Activated naive CD4-positive, alpha-beta T cell treated with anti-CD3 and anti-CD28 coated beads for 36 hours (primary cell): Measurements from ENCODE around the gene MECR. TPM values are rescaled to one million over a fixed set of nuclear protein-coding genes. Genes with fewer than 3 reads are reported as not detected.

Source experiments
- CTCF ChIA-PET: fragments of 350-600 bp; sonication (Branson Sonifier 250); formaldehyde crosslinking; loops from one replicate; lab custom pipeline; 2021; ENCODE audit warnings: antibody characterized with exemption; lab: Charles Lee
- DNase-seq: peaks from one replicate; pipeline ENCODE4 v3.0.0-alpha.2; 2020
- H3K27ac Mint-ChIP-seq: one replicate; pipeline ENCODE4 v1.8.0; 2021; ENCODE audit warnings: mild to moderate bottlenecking, mixed read lengths
- H3K27me3 Mint-ChIP-seq: one replicate; pipeline ENCODE4 v1.8.0; 2021; ENCODE audit warnings: low read depth, mixed read lengths
- H3K36me3 Mint-ChIP-seq: one replicate; pipeline ENCODE4 v1.8.0; 2021; ENCODE audit warnings: low read depth, mixed read lengths
- H3K4me1 Mint-ChIP-seq: one replicate; pipeline ENCODE4 v1.8.0; 2021; ENCODE audit warnings: low read depth, mixed read lengths
- H3K4me3 Mint-ChIP-seq: one replicate; pipeline ENCODE4 v1.8.0; 2021; ENCODE audit warnings: mild to moderate bottlenecking, moderate library complexity, mixed read lengths
- H3K9me3 Mint-ChIP-seq: one replicate; pipeline ENCODE4 v1.8.0; 2021; ENCODE audit warnings: mixed read lengths
- intact Hi-C: fragments of 100-400 bp; cut with micrococcal nuclease; formaldehyde crosslinking; loops from one replicate; pipeline ENCODE4 v1.15.1; 2023
- total RNA-seq, 2 experiments: library from RNA; stranded (reverse); gene quantifications; one replicate each; pipeline ENCODE4 v1.2.3, GENCODE V29; 2021

Gene MECR
- total RNA-seq, 2 experiments from 2014 or later = 35.7 to 36.3 TPM

DNA sequence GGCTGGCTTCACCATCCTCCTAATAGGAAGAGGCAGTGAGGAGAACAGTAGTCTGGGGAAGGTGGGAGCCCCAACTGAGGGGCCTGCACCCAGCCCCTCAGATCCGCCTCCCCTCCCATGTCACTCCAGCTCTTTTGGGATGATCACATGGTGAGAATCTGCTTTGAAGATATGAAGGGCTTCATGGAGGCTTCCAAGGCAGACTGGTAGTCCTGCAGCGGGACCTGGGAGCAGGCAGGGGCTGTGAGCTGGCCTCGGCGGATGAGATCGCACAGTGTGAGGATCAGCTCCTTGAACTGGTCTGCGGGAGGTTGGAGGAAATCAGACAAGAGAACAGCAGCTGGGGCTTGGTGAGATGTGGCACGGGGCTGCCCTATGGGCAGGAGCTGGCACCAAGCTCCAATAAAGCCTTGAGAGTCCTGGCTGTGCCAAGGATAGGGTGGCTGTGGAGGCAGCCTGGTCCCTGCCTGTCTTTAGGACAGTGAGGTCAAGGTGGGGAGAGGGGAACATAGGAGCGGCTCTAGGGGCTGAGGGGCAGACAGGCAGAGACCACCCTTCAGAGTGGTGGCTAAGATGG, 36.8 kb downstream of the MECR start:
- no peak for DNase-seq
- CTCF ChIA-PET = interaction anchor here (1.3 kb wide), 1 partner anchor 9 kb away, joined by 5 read pairs; no protein-coding TSS in a partner anchor
- Mint-ChIP-seq H3K4me1 (no peaks in the 10 kb centered on the region), H3K4me3 (no peak overlapping the region), H3K9me3 (no peaks in the 10 kb centered on the region), H3K27ac (no peak overlapping the region), H3K27me3 (no peaks in the 10 kb centered on the region), H3K36me3 (peaks cover 18% of the 10 kb centered on the region)
- intact Hi-C loops = no loop called here

DNA sequence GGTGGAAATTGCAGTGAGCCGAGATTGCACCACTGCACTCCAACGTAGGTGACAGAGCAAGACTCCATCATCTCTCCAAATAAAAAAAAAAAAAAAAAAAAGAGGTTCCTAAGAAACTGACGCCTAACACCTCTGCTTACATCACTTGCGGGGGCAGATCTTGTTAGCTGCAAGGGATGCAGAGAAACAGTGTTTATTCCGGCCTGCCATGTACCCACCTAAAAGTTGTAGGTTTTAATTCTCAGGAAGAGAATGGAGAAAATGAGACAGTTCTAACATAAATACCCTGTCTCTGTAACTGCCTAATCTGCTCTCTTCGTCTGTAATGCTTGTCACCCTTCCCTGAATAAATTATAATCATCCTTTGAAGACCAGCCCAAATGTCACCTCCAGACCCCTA, 40.0 kb downstream of the MECR start:
- Mint-ChIP-seq H3K27ac (no peak overlapping the region), H3K4me3 (no peak overlapping the region), H3K9me3 (no peaks in the 10 kb centered on the region), H3K27me3 (no peaks in the 10 kb centered on the region), H3K36me3 (peaks cover 12% of the 10 kb centered on the region), H3K4me1 (no peaks in the 10 kb centered on the region)
- intact Hi-C loops = no loop called here
- CTCF ChIA-PET = no interaction called here
- DNase-seq = no peak

DNA sequence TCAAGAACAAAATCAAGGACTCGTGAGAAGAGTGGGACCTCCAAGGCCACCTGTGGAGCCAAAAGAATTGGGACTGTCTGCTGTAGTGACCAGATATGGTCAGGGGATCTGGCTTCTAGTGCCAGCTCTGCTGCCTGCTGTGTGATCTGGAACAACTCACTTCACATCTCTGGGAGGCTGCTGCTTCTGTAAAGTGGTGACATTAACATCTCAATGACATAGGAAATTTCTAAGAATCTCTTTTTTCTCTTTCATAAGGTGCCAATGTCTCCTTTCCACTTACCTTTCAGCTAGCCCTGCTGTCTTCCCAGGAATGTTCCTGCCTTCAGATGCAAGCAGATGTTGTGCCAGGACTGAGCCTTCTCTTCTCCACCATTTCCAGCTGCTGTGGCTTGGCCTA, 44.0 kb downstream of the MECR start:
- Mint-ChIP-seq H3K27me3 (no peaks in the 10 kb centered on the region), H3K4me3 (no peak overlapping the region), H3K9me3 (no peaks in the 10 kb centered on the region), H3K4me1 (peaks cover 5% of the 10 kb centered on the region), H3K36me3 (peaks cover 5% of the 10 kb centered on the region), H3K27ac (no peak overlapping the region)
- CTCF ChIA-PET = interaction anchor here (0.7 to 0.9 kb wide), 3 partner anchors 11 to 267 kb away, joined by 3 read pairs; no protein-coding TSS in a partner anchor
- intact Hi-C loops = no loop called here
- DNase-seq = no peak

- intact Hi-C loops = no loop called here
- H3K4me1 Mint-ChIP-seq = peaks cover 5% of the 10 kb centered on the region
- CTCF ChIA-PET = interaction anchor here (0.9 kb wide), 1 partner anchor 11 kb away, joined by 3 read pairs; no protein-coding TSS in a partner anchor
- H3K4me3 Mint-ChIP-seq = no peak overlapping the region
- no peak overlapping the region for H3K27ac Mint-ChIP-seq
- no peaks in the 10 kb centered on the region for H3K27me3 Mint-ChIP-seq
- H3K36me3 Mint-ChIP-seq = peaks cover 5% of the 10 kb centered on the region
- no peaks in the 10 kb centered on the region for H3K9me3 Mint-ChIP-seq
- no peak for DNase-seq
Observed at GRCh38 chr1:29186252-29186651, 44.5 kb downstream of the MECR start.

GRCh38 chr1:29183287-29183686, 47.4 kb downstream of the MECR start:
- no peak overlapping the region for H3K27ac Mint-ChIP-seq
- CTCF ChIA-PET = interaction anchor here (0.6 to 3.1 kb wide), 4 partner anchors 9 to 299 kb away, joined by 3 to 9 read pairs (median 4); no protein-coding TSS in a partner anchor
- H3K4me3 Mint-ChIP-seq = peak overlapping the region; percentile 93
- H3K36me3 Mint-ChIP-seq = peaks cover 23% of the 10 kb centered on the region
- peaks cover 23% of the 10 kb centered on the region for H3K4me1 Mint-ChIP-seq
- H3K27me3 Mint-ChIP-seq = no peaks in the 10 kb centered on the region
- intact Hi-C loops = loop anchor here (5.0 kb wide), 1 partner anchor 141 kb away; no protein-coding TSS in a partner anchor
- DNase-seq = no peak
- H3K9me3 Mint-ChIP-seq = no peaks in the 10 kb centered on the region

DNA sequence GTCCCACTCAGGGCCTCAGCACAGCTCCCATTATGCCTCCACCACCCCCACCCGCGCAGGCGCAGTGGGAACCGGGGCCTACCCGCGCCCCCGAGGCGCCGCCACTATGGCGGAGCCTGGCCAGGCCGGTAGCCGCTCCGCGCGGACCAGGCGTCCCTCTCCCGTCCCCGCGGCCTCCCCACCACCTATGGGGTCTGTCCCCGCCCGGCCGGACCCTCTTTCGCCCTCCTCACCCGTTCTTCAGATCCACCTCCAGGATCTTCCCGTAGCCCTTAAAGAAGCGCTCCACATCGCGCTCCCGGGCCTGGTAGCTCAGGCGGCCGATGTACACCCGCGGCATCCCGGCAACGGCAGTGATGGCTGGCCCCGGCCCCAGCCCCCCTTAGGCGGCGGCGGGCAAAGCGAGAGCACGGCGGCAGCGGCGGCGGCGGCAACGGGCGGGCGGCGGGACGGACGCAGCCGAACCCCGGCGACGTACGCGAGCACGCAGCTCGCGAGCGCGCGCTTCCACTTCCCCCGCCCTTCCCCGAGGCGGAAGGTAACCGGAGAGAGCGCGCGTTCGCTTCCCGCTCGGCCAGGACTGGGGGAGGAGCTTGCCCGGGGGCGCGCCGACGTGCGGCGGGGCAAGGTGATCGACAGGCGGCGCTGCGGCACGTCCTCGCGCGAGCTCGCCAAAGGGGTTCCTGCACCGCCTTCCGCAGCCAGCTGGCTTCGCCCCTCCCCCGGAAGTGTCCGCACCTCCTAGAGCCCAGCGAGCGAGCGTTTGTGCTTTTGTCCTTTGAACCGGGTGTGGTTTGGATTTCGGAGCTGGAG, 49.1 kb downstream of the MECR start, which contains the start of gene SRSF4:
Gene SRSF4, minus strand, starts transcription at position 488 of the 813 bp plus-strand sequence. Its CDS starts 148 bp downstream, at position 340.
- Mint-ChIP-seq H3K4me3 (peak within 1 kb of the TSS; percentile 93), H3K36me3 (peaks cover 37% of the 10 kb centered on the region), H3K4me1 (peaks cover 37% of the 10 kb centered on the region), H3K27me3 (no peaks in the 10 kb centered on the region), H3K9me3 (no peaks in the 10 kb centered on the region), H3K27ac (peak within 1 kb of the TSS; percentile 98)
- intact Hi-C loops = loop anchor here (1.0 to 5.0 kb wide), 11 partner anchors 21 to 1537 kb away; partner anchors contain the start of genes EPB41, MECR, RNU11 and TAF12
- CTCF ChIA-PET = interaction anchor here (0.9 to 3.1 kb wide), 8 partner anchors 14 to 300 kb away, joined by 3 to 15 read pairs (median 6); no protein-coding TSS in a partner anchor
- peak; percentile 99 for DNase-seq

GRCh38 chr1:29180497-29181412, 50.0 kb downstream of the MECR start:
- peaks cover 40% of the 10 kb centered on the region for H3K36me3 Mint-ChIP-seq
- peak overlapping the region; percentile 98 for H3K27ac Mint-ChIP-seq
- peak overlapping the region; percentile 93 for H3K4me3 Mint-ChIP-seq
- H3K9me3 Mint-ChIP-seq = no peaks in the 10 kb centered on the region
- peaks cover 43% of the 10 kb centered on the region for H3K4me1 Mint-ChIP-seq
- no peaks in the 10 kb centered on the region for H3K27me3 Mint-ChIP-seq
- CTCF ChIA-PET = interaction anchor here (0.6 to 3.1 kb wide), 6 partner anchors 19 to 304 kb away, joined by 3 to 15 read pairs (median 8); no protein-coding TSS in a partner anchor
- DNase-seq = peak; percentile 55
- intact Hi-C loops = loop anchor here (1.0 to 5.0 kb wide), 8 partner anchors 50 to 538 kb away; partner anchors contain the start of genes EPB41, MECR, TAF12 and TMEM200B

DNA sequence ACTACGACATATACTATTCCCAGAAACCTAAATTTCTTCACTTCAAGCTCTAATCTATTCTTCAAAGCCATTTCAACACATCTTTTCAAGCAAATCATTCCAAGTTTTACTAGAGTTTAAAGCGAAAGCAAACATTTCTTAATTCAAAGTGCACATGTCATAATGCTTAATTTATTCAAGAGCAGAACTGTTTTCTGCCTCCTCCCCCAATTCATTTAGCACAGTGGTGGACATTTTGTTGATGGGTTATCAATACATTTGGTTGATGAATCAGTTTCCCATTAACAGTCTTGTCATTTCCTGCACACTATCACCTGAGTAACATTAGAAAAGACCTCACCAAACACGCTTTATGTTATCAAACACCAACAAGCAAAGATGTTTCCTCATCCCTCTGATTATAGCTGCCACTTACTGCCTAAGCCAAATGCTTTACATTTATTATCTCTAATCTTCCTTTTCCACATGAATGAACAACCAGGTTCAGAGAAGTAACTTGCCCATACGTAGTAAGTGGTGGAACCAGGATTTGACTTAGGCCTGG, 51.0 kb downstream of the MECR start:
- peak overlapping the region; percentile 93 for H3K4me3 Mint-ChIP-seq
- no peaks in the 10 kb centered on the region for H3K27me3 Mint-ChIP-seq
- intact Hi-C loops = loop anchor here (2.0 to 5.0 kb wide), 4 partner anchors 51 to 537 kb away; partner anchors contain the start of genes MECR, TAF12 and TMEM200B
- DNase-seq = no peak
- peaks cover 44% of the 10 kb centered on the region for H3K4me1 Mint-ChIP-seq
- H3K9me3 Mint-ChIP-seq = no peaks in the 10 kb centered on the region
- peaks cover 42% of the 10 kb centered on the region for H3K36me3 Mint-ChIP-seq
- H3K27ac Mint-ChIP-seq = peak overlapping the region; percentile 98
- CTCF ChIA-PET = interaction anchor here (0.6 to 1.7 kb wide), 3 partner anchors 23 to 303 kb away, joined by 3 to 7 read pairs (median 6); no protein-coding TSS in a partner anchor

DNA sequence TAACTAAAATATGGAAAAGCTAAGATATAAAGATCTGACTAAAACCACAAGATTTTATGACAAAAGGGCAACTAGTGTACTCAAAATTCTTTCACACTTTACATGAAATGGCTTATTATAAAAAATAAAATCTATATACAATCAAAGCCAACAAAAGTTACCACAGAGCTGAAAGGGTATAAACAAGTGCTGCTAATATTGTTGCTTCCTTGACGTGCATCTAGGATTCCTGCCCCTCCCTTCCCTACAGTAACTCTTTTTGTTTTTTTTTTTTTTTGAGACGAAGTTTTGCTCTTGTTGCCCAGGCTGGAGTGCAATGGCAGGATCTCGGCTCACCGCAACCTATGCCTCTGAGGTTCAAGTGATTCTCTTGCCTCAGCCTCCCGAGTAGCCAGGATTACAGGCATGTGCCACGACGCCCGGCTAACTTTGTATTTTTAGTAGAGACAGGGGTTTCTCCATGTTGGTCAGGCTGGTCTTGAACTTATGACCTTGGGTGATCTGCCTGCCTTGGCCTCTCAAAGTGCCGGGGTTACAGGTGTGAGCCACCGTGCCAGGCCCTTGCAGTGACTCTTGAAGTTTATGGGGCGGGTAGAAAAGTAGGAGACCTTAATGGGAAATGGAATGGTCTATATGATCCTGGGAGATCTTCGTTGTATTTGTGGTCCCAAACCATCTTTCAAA, 53.6 kb downstream of the MECR start:
- Mint-ChIP-seq H3K9me3 (no peaks in the 10 kb centered on the region), H3K27ac (peak overlapping the region; percentile 98), H3K27me3 (no peaks in the 10 kb centered on the region), H3K4me1 (peaks cover 51% of the 10 kb centered on the region), H3K36me3 (peaks cover 51% of the 10 kb centered on the region), H3K4me3 (no peak overlapping the region)
- CTCF ChIA-PET = interaction anchor here (0.6 kb wide), 2 partner anchors 284 to 391 kb away, joined by 3 read pairs; no protein-coding TSS in a partner anchor
- intact Hi-C loops = no loop called here
- DNase-seq = no peak

DNA sequence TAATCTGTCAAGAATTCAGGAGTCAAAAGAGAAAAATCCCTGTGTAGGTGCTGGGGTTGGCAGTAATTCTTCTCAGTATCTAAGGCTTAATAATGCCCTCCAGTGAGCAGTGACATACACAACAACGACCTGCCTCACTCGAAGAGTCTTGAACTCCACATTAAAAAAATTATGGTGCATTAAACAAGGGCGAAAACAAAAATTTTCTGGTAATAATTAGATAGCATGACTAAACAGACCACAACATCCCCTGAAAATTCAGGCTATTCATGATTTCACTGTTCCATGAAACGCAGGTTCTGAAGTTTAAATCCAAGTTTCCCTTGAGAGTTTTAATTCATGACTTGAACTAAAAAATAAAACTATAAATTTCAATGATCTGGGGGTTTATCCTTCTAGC, 54.2 kb downstream of the MECR start:
- H3K9me3 Mint-ChIP-seq = no peaks in the 10 kb centered on the region
- peaks cover 55% of the 10 kb centered on the region for H3K36me3 Mint-ChIP-seq
- H3K27ac Mint-ChIP-seq = no peak overlapping the region
- DNase-seq = no peak
- CTCF ChIA-PET = interaction anchor here (0.6 kb wide), 3 partner anchors 9 to 391 kb away, joined by 3 to 4 read pairs (median 3); no protein-coding TSS in a partner anchor
- no peak overlapping the region for H3K4me3 Mint-ChIP-seq
- H3K4me1 Mint-ChIP-seq = peaks cover 54% of the 10 kb centered on the region
- intact Hi-C loops = no loop called here
- no peaks in the 10 kb centered on the region for H3K27me3 Mint-ChIP-seq
